Suprapubic skin (tissue), 4 donors: ENCODE measurements around the gene NPPB. TPM values are rescaled to one million over a fixed set of nuclear protein-coding genes. Genes with fewer than 3 reads are reported as not detected.
A peak's percentile ranks its signal among the peaks of the same experiment; 100 is the strongest.

Experiments used
- DNase-seq, 2 donors: peaks; one replicate each; pipeline ENCODE4 v3.0.0-alpha.2; 2019; ENCODE audit warnings: low spot score in 2 of 2
- H3K27ac ChIP-seq: fragments of 200-600 bp; sonication (generic); one replicate; pipeline ENCODE4 v1.5.1; 2019
- H3K27me3 ChIP-seq: fragments of 200-600 bp; sonication (generic); one replicate; pipeline ENCODE4 v1.5.1; 2019
- H3K36me3 ChIP-seq: fragments of 200-600 bp; sonication (generic); one replicate; pipeline ENCODE4 v1.5.1; 2019
- H3K4me1 ChIP-seq: fragments of 200-600 bp; sonication (generic); one replicate; pipeline ENCODE4 v1.5.1; 2019
- H3K4me3 ChIP-seq: fragments of 200-600 bp; sonication (generic); one replicate; pipeline ENCODE4 v1.5.1; 2019; ENCODE audit warnings: mild to moderate bottlenecking
- H3K9me3 ChIP-seq: fragments of 200-600 bp; sonication (generic); one replicate; pipeline ENCODE4 v1.5.1; 2019
- CTCF ChIP-seq, 2 donors: fragments of 200-600 bp in 1 of 2; fragments of 450-650 bp in 1 of 2; sonication (generic) in 1 of 2; IDR thresholded peaks; one replicate each; pipeline ENCODE4 v1.5.1; 2016 to 2019; ENCODE audit warnings: antibody characterized with exemption in 2 of 2, mild to moderate bottlenecking in 1 of 2, moderate library complexity in 1 of 2
- EP300 ChIP-seq: sonication (generic); formaldehyde crosslinking; IDR thresholded peaks from one replicate; pipeline ENCODE4 v1.6.1; 2017; ENCODE audit warnings: antibody characterized with exemption
- POLR2A ChIP-seq, 2 donors: fragments of 450-650 bp; IDR thresholded peaks; one replicate each; pipeline ENCODE4 v1.6.1; 2017; ENCODE audit warnings: antibody characterized with exemption in 2 of 2, mild to moderate bottlenecking in 2 of 2, moderate library complexity in 2 of 2
- POLR2AphosphoS5 ChIP-seq, 3 donors: sonication (generic); formaldehyde crosslinking; IDR thresholded peaks; one replicate each; pipeline ENCODE4 v1.6.1; 2017; ENCODE audit warnings: antibody characterized with exemption in 3 of 3
- WGBS: methylation state at CpG from one replicate; pipeline ENCODE4 v1.1.5; 2018; 5-methylcytosine and 5-hydroxymethylcytosine counted together
- total RNA-seq, 4 donors: library from RNA; depleted of rRNA; stranded (reverse); fragments of >200 nt; gene quantifications; one replicate each; pipeline ENCODE4 v1.1.0, GENCODE V29; 2016

Gene NPPB
- total RNA-seq, 4 donors from 2014 or later, result not detected

GRCh38 chr1:11880181-11880575 is 21.4 kb upstream of the NPPB start:
- Histone ChIP-seq H3K27ac (peak overlapping the region; percentile 36), H3K9me3 (no peaks in the 10 kb centered on the region), H3K4me3 (no peak overlapping the region), H3K36me3 (no peaks in the 10 kb centered on the region), H3K27me3 (peaks cover 13% of the 10 kb centered on the region), H3K4me1 (peaks cover 12% of the 10 kb centered on the region)
- TF ChIP-seq POLR2A (IDR thresholded peaks at IDR 0.05), result no peak
- no peak for TF ChIP-seq EP300
- DNase-seq, result no peak
- 88% methylated on average over 6 of the region's 12 CpGs for WGBS

GRCh38 chr1:11879311-11880180 is 20.8 kb upstream of the NPPB start:
- H3K27ac ChIP-seq, result no peak overlapping the region

GRCh38 chr1:11878891-11879190 is 20.1 kb upstream of the NPPB start:
- Histone ChIP-seq H3K9me3 (no peaks in the 10 kb centered on the region), H3K27ac (no peak overlapping the region), H3K27me3 (peaks cover 13% of the 10 kb centered on the region), H3K4me3 (no peak overlapping the region), H3K36me3 (no peaks in the 10 kb centered on the region), H3K4me1 (peaks cover 13% of the 10 kb centered on the region)
- WGBS, result no CpG with 5 or more reads among the region's 6 CpGs
- TF ChIP-seq CTCF (IDR thresholded peaks at IDR 0.05), result no peak
- DNase-seq, result no peak

More at GRCh38 chr1:11879311-11880180, 20.8 kb upstream of the NPPB start:
- Histone ChIP-seq H3K36me3 (no peaks in the 10 kb centered on the region), H3K4me1 (peaks cover 12% of the 10 kb centered on the region), H3K9me3 (no peaks in the 10 kb centered on the region), H3K4me3 (no peak overlapping the region), H3K27me3 (peaks cover 13% of the 10 kb centered on the region)
- no peak for DNase-seq
- 78% methylated on average over 13 of the region's 28 CpGs for WGBS
- TF ChIP-seq POLR2AphosphoS5 (IDR thresholded peaks at IDR 0.05) (no peak), POLR2A (IDR thresholded peaks at IDR 0.05) (no peak), CTCF (IDR thresholded peaks at IDR 0.05) (no peak), EP300 (no peak)

GRCh38 chr1:11878081-11878890 is 19.5 kb upstream of the NPPB start:
- no peaks in the 10 kb centered on the region for H3K9me3 ChIP-seq
- 96% methylated on average over 9 of the region's 31 CpGs for WGBS
- DNase-seq, result no peak
- H3K36me3 ChIP-seq, result no peaks in the 10 kb centered on the region
- H3K4me3 ChIP-seq, result no peak overlapping the region
- H3K4me1 ChIP-seq, result peaks cover 17% of the 10 kb centered on the region
- peaks cover 13% of the 10 kb centered on the region for H3K27me3 ChIP-seq
- TF ChIP-seq POLR2A (IDR thresholded peaks at IDR 0.05) (no peak), POLR2AphosphoS5 (IDR thresholded peaks at IDR 0.05) (no peak), EP300 (no peak)
- no peak overlapping the region for H3K27ac ChIP-seq

GRCh38 chr1:11877074-11877473 is 18.3 kb upstream of the NPPB start:
- peaks cover 13% of the 10 kb centered on the region for H3K27me3 ChIP-seq
- H3K4me3 ChIP-seq, result no peak overlapping the region
- TF ChIP-seq EP300 (no peak), POLR2AphosphoS5 (IDR thresholded peaks at IDR 0.05) (no peak), POLR2A (IDR thresholded peaks at IDR 0.05) (no peak), CTCF (IDR thresholded peaks at IDR 0.05) (no peak)
- WGBS, result 56% methylated on average over 6 of the region's 6 CpGs
- DNase-seq, result no peak
- no peak overlapping the region for H3K27ac ChIP-seq
- H3K36me3 ChIP-seq, result no peaks in the 10 kb centered on the region
- H3K4me1 ChIP-seq, result peaks cover 12% of the 10 kb centered on the region
- no peaks in the 10 kb centered on the region for H3K9me3 ChIP-seq

GRCh38 chr1:11875094-11875493 is 16.3 kb upstream of the NPPB start:
- Histone ChIP-seq H3K9me3 (no peaks in the 10 kb centered on the region), H3K36me3 (no peaks in the 10 kb centered on the region), H3K27me3 (peaks cover 18% of the 10 kb centered on the region), H3K4me3 (no peak overlapping the region), H3K4me1 (peaks cover 5% of the 10 kb centered on the region), H3K27ac (peak overlapping the region; percentile 35)
- WGBS, result 79% methylated on average over 7 of the region's 10 CpGs
- TF ChIP-seq CTCF (IDR thresholded peaks at IDR 0.05) (no peak), POLR2A (IDR thresholded peaks at IDR 0.05) (no peak), EP300 (no peak), POLR2AphosphoS5 (IDR thresholded peaks at IDR 0.05) (no peak)
- no peak for DNase-seq
